RWPE2 (cell line): Measurements from ENCODE around the gene FAM131A.

Source experiments
- ATAC-seq: fragments of 200-7000 bp; cut with Tn5 transposase; 3 replicates; pipeline ENCODE4 v1.9.1; 2021; ENCODE audit warnings: low read depth
- DNase-seq: peaks from one replicate; pipeline ENCODE4 v3.0.0-alpha.2; 2020; ENCODE audit warnings: low spot score
- H3K27ac ChIP-seq: fragments of 450-650 bp; 2 replicates; pipeline ENCODE4 v1.5.1; 2017; ENCODE audit warnings: mild to moderate bottlenecking; ENCODE audit not compliant: poor library complexity, severe bottlenecking
- H3K27me3 ChIP-seq: fragments of 250-450 bp; sonication (Bioruptor Pico); 2 replicates; pipeline ENCODE4 v1.5.1; 2021; ENCODE audit warnings: mild to moderate bottlenecking, moderate library complexity; ENCODE audit not compliant: insufficient read depth, poor library complexity, severe bottlenecking
- H3K36me3 ChIP-seq: fragments of 250-450 bp; sonication (Bioruptor Pico); 2 replicates; pipeline ENCODE4 v1.5.1; 2020; ENCODE audit warnings: low read depth, mild to moderate bottlenecking, moderate library complexity
- H3K4me1 ChIP-seq: fragments of 250-450 bp; sonication (Bioruptor Pico); 2 replicates; pipeline ENCODE4 v1.5.1; 2021; ENCODE audit warnings: mild to moderate bottlenecking, moderate library complexity; ENCODE audit not compliant: insufficient read depth, poor library complexity, severe bottlenecking
- H3K4me3 ChIP-seq: fragments of 250-450 bp; sonication (Bioruptor Pico); 2 replicates; pipeline ENCODE4 v1.5.1; 2021; ENCODE audit warnings: mild to moderate bottlenecking, moderate library complexity; ENCODE audit not compliant: severe bottlenecking
- H3K9me3 ChIP-seq: fragments of 250-450 bp; sonication (Bioruptor Pico); 2 replicates; pipeline ENCODE4 v1.5.1; 2021; ENCODE audit warnings: mild to moderate bottlenecking, moderate library complexity; ENCODE audit not compliant: severe bottlenecking
- TF ChIP-seq, protein P1 (sequence below): fragments of 450-650 bp; IDR thresholded peaks from one replicate; pipeline ENCODE4 v1.5.1; 2017; ENCODE audit warnings: mild to moderate bottlenecking, moderate library complexity; ENCODE audit not compliant: poor library complexity, severe bottlenecking

Gene FAM131A

DNA sequence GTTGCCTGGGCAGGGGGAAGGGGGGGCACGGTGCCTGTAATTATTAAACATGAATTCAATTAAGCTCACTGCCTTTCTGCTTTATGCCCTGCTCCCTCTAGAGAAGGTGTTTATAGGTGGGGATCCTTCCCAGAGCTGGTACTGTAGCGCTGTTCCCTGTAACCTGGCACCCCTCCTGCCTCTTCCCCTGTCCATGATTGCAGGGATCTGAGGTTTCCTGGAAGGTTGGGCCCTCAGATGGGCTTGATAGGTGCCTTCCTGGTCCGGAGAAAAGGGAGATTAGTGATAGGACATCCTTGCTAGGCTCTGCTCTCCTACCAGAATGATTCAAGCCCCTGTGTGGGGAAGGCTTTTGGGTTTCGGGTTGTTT is 2.1 kb upstream of the FAM131A start:
- H3K27ac ChIP-seq = peak overlapping the region; percentile 98
- H3K4me1 ChIP-seq = peaks cover 43% of the 10 kb centered on the region

GRCh38 chr3:184335661-184336546 is 1.5 kb upstream of the FAM131A start:
- TF ChIP-seq, protein P1, sequence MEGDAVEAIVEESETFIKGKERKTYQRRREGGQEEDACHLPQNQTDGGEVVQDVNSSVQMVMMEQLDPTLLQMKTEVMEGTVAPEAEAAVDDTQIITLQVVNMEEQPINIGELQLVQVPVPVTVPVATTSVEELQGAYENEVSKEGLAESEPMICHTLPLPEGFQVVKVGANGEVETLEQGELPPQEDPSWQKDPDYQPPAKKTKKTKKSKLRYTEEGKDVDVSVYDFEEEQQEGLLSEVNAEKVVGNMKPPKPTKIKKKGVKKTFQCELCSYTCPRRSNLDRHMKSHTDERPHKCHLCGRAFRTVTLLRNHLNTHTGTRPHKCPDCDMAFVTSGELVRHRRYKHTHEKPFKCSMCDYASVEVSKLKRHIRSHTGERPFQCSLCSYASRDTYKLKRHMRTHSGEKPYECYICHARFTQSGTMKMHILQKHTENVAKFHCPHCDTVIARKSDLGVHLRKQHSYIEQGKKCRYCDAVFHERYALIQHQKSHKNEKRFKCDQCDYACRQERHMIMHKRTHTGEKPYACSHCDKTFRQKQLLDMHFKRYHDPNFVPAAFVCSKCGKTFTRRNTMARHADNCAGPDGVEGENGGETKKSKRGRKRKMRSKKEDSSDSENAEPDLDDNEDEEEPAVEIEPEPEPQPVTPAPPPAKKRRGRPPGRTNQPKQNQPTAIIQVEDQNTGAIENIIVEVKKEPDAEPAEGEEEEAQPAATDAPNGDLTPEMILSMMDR = no peak

More for the DNA sequence above, 2.1 kb upstream of the FAM131A start:
- no peaks in the 10 kb centered on the region for H3K27me3 ChIP-seq
- no peaks in the 10 kb centered on the region for H3K9me3 ChIP-seq
- TF ChIP-seq, protein P1 = no peak
- DNase-seq = no peak
- ATAC-seq = no peak
- H3K4me3 ChIP-seq = peak overlapping the region; percentile 56
- peaks cover 59% of the 10 kb centered on the region for H3K36me3 ChIP-seq

GRCh38 chr3:184336547-184337398 is 627 bp upstream of the FAM131A start:
- Histone ChIP-seq H3K36me3 (peaks cover 44% of the 10 kb centered on the region), H3K9me3 (no peaks in the 10 kb centered on the region), H3K4me3 (peak overlapping the region; percentile 56), H3K4me1 (peaks cover 41% of the 10 kb centered on the region), H3K27me3 (no peaks in the 10 kb centered on the region), H3K27ac (peak overlapping the region; percentile 98)
- TF ChIP-seq, protein P1 = no peak
- DNase-seq = no peak
- ATAC-seq = peak; percentile 7; the same call in 1 of the 3 replicates

More at GRCh38 chr3:184335661-184336546, 1.5 kb upstream of the FAM131A start:
- peaks cover 43% of the 10 kb centered on the region for H3K4me1 ChIP-seq
- H3K4me3 ChIP-seq = peak overlapping the region; percentile 56
- DNase-seq = no peak
- peak; percentile 40 for ATAC-seq
- H3K9me3 ChIP-seq = no peaks in the 10 kb centered on the region
- H3K36me3 ChIP-seq = peaks cover 53% of the 10 kb centered on the region
- peak overlapping the region; percentile 98 for H3K27ac ChIP-seq
- no peaks in the 10 kb centered on the region for H3K27me3 ChIP-seq

DNA sequence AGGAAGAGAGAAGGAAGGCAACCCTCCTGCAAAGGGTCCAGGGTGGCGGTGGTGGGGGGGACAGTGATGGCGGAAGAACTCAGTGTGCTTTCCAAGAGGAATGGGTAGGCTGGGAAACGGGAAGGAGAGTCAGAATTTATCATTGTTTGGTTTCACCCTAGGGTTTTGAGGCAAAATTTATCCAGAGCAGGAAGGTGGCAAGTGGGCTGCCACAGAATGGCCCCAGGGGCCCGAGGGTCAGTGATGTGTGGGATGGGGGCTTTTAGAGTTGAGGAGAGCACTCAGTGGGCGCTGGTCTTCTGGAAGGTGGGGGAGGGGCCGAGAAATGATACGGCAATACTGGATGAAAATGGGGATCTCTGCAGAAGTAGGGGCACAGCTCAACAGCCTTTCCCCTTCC is 581 bp downstream of the FAM131A start:
- ATAC-seq (no peak), DNase-seq (no peak)
- peaks cover 41% of the 10 kb centered on the region for H3K36me3 ChIP-seq
- H3K9me3 ChIP-seq = no peaks in the 10 kb centered on the region
- peaks cover 30% of the 10 kb centered on the region for H3K4me1 ChIP-seq
- no peaks in the 10 kb centered on the region for H3K27me3 ChIP-seq
- no peak overlapping the region for H3K4me3 ChIP-seq
- TF ChIP-seq, protein P1 = no peak
- H3K27ac ChIP-seq = no peak overlapping the region
